ENCODE data around the gene MAPK4. TPM values are rescaled to one million over a fixed set of nuclear protein-coding genes. Genes with fewer than 3 reads are reported as not detected.

MAPK4 gene
- total RNA-seq, 3 donors from 2014 or later, result 0.41 to 9.9 (median 0.43) TPM

DNA sequence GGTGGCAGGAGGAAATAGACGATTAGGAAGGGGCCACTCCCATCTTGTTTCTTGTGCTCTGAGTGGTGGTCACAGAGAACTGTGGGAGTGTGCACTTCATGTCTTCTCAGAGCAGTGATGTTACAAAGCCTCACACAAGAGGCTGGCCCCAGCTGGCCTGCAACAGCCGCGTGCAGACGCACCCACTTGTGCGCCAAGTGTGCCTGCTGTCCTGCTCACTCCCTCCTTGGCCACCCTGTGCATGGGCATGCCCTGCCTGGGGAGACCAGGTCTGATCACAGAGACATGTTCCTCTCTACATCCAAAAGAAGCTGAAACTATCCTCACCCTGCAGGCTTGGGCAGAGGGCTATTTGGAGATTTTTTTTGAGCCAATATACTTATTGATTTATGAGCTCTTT is 151.5 kb downstream of the MAPK4 start:
- TF ChIP-seq, protein P1, sequence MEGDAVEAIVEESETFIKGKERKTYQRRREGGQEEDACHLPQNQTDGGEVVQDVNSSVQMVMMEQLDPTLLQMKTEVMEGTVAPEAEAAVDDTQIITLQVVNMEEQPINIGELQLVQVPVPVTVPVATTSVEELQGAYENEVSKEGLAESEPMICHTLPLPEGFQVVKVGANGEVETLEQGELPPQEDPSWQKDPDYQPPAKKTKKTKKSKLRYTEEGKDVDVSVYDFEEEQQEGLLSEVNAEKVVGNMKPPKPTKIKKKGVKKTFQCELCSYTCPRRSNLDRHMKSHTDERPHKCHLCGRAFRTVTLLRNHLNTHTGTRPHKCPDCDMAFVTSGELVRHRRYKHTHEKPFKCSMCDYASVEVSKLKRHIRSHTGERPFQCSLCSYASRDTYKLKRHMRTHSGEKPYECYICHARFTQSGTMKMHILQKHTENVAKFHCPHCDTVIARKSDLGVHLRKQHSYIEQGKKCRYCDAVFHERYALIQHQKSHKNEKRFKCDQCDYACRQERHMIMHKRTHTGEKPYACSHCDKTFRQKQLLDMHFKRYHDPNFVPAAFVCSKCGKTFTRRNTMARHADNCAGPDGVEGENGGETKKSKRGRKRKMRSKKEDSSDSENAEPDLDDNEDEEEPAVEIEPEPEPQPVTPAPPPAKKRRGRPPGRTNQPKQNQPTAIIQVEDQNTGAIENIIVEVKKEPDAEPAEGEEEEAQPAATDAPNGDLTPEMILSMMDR (IDR thresholded peaks at IDR 0.05), result no peak
- H3K4me3 ChIP-seq, result no peak overlapping the region
- intact Hi-C loops (cut with DNase I, micrococcal nuclease), result no loop called here
- no peaks in the 10 kb centered on the region for H3K4me1 ChIP-seq (ENCODE audit: low read depth)
- ATAC-seq, result no peak
- no peaks in the 10 kb centered on the region for H3K9me3 ChIP-seq
- H3K36me3 ChIP-seq (ENCODE audit: low read depth), result no peaks in the 10 kb centered on the region
- no peak for DNase-seq

DNA sequence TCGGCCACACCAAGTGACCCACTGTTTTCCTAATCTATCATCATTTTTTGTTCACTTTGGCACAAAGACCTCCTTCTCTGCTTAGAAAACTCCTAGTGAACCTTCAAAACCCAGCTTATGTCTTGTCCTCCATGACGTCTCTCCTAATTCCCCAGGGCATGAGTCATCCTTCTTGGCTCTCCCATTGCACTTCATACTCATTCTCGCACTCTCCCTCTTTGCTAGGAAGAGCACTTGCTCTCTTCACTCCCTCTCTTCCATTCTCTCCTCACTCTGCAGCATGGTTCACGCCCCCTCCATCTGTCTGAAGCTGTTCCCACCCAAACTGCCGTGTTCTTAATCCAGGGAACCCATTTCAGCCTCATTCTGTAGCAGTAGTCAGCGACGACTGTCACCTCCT is 156.0 kb downstream of the MAPK4 start:
- Histone ChIP-seq H3K4me3 (no peak overlapping the region), H3K4me1 (ENCODE audit: low read depth) (no peaks in the 10 kb centered on the region), H3K36me3 (ENCODE audit: low read depth) (no peaks in the 10 kb centered on the region), H3K9me3 (no peaks in the 10 kb centered on the region)
- DNase-seq, result no peak
- TF ChIP-seq, protein P1 (IDR thresholded peaks at IDR 0.05), result no peak
- no peak for ATAC-seq
- intact Hi-C loops (cut with DNase I, micrococcal nuclease), result no loop called here

DNA sequence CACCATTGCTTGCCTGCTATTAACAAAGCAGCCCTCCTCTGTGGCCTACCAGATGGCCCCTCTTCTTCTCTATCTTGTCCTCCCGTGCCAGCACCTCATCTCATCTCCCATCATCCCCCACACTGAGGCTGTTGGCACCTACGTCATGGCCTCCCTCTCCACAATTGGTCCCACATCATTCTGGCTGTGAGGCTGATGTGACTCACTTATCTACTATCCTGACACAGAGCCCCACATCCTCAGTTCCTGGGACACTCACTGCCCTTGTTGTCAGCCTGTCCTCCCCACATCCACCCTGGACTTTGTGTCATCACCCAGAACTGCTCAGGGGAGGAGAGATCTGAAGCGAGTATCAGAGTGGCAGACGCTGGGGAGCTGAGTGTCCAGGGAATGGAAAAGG is 157.0 kb downstream of the MAPK4 start:
- intact Hi-C loops (cut with DNase I, micrococcal nuclease), result no loop called here
- no peaks in the 10 kb centered on the region for H3K36me3 ChIP-seq (ENCODE audit: low read depth)
- no peaks in the 10 kb centered on the region for H3K4me1 ChIP-seq (ENCODE audit: low read depth)
- DNase-seq, result no peak
- H3K4me3 ChIP-seq, result no peak overlapping the region
- TF ChIP-seq, protein P1 (IDR thresholded peaks at IDR 0.05), result no peak
- no peak for ATAC-seq
- no peaks in the 10 kb centered on the region for H3K9me3 ChIP-seq

DNA sequence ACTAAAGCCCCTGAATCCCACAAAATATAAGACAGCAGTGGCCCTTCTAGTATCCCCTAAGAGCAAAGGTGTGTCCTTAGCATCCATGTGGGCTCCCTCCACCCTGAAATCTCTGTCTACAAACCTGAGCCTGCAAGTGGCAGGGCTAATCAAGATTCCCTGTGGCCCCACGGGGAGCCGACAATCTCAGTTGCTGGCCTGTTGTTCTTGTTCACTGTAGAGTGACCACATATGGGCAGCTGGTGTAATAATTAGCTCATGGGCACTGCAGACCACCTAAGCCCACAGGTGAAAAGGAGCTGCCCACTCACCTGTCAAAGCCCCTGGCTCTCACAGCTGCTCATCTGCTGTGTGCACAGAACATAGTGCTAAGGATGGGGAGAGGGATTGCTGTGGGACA is 157.7 kb downstream of the MAPK4 start:
- H3K36me3 ChIP-seq (ENCODE audit: low read depth), result no peaks in the 10 kb centered on the region
- no peak overlapping the region for H3K4me3 ChIP-seq
- no peaks in the 10 kb centered on the region for H3K9me3 ChIP-seq
- DNase-seq (no peak), ATAC-seq (no peak)
- intact Hi-C loops (cut with DNase I, micrococcal nuclease), result no loop called here
- TF ChIP-seq, protein P1 (IDR thresholded peaks at IDR 0.05), result no peak
- no peaks in the 10 kb centered on the region for H3K4me1 ChIP-seq (ENCODE audit: low read depth)

DNA sequence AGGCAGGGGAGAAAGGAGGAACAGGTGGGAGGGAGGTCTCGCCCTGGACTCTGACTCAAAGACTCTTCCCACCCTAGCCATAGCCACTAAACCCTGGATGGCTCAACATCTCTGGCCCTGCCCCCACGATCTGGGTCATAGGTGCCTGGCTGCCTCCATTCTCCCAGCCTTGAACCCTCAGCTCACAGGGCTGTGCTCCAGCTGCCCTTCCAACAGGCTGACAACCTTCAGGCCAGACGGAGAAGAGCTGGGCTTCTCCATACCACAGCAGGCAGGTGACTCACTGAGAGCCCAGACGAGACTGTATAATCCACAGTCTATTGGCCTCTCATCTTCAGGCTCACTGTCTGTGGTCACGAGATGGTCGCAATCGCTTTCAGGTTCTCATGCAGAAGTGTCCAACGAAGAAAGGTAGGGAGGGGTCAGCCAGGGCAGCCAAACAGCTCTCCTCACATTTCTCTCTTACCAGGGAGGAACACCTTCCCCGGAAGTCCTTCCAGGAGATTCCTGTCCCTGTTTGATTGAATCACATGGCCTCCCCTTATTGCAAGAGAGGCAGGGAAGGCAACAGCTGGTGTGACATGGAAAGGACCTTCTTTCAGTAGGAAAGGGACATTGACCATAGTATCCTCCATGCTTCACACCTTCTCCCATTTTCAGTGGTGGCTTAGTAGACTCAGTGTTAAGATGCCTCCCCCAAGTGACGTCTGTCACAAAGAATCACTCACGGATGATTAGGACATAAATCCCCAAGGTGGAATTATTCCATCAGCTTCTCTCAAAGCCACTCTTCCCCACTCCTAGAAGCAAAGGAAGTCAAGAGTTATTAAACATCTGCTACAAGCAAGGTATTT is 159.8 kb downstream of the MAPK4 start:
- H3K9me3 ChIP-seq, result no peaks in the 10 kb centered on the region
- H3K4me3 ChIP-seq, result no peak overlapping the region
- intact Hi-C loops (cut with DNase I, micrococcal nuclease), result no loop called here
- TF ChIP-seq, protein P1 (IDR thresholded peaks at IDR 0.05), result no peak
- H3K36me3 ChIP-seq (ENCODE audit: low read depth), result no peaks in the 10 kb centered on the region
- DNase-seq, result no peak
- no peak for ATAC-seq
- H3K4me1 ChIP-seq (ENCODE audit: low read depth), result no peaks in the 10 kb centered on the region

Measured in mucosa of descending colon (tissue), 3 donors.